HEK293 (cell line): Measurements from ENCODE around the gene PIK3C2G.

ENCODE experiments used
- CTCF ChIA-PET: fragments of 350-600 bp; formaldehyde crosslinking; extraction: SDS; loops from one replicate; lab custom pipeline; 2021; ENCODE audit warnings: antibody characterized with exemption; lab: Yijun Ruan, JAX
- POLR2A ChIA-PET: fragments of 300-600 bp; formaldehyde crosslinking; extraction: SDS; loops from one replicate; lab custom pipeline; 2020; ENCODE audit warnings: antibody characterized with exemption, inconsistent platforms; lab: Yijun Ruan, JAX
- H3K27ac ChIP-seq: fragments of 200-500 bp; sonication (Bioruptor generic); 2 replicates; pipeline ENCODE4 v1.5.1; 2014; ENCODE audit warnings: low read depth, low read length, control low read depth, inconsistent platforms; ENCODE audit errors: extremely low read depth
- H3K36me3 ChIP-seq, 2 experiments: fragments of 200-500 bp in 1 of 2; sonication (Bioruptor generic) in 1 of 2; 1 replicate in 1 of 2; 2 replicates in 1 of 2; pipeline ENCODE4 v1.5.1; 2014 to 2017; ENCODE audit warnings: inconsistent platforms in 2 of 2, low read length in 2 of 2; ENCODE audit not compliant: control insufficient read depth in 2 of 2, insufficient read depth in 1 of 2
- H3K4me1 ChIP-seq: fragments of 200-500 bp; sonication (Bioruptor generic); 2 replicates; pipeline ENCODE4 v1.5.1; 2014; ENCODE audit warnings: mild to moderate bottlenecking, low read length, inconsistent platforms; ENCODE audit not compliant: control insufficient read depth, insufficient read depth
- H3K4me3 ChIP-seq: 2 replicates; pipeline ENCODE4 v1.5.1; 2011; ENCODE audit warnings: low read depth, mild to moderate bottlenecking, control low read depth, low read length, moderate library complexity
- H3K9me3 ChIP-seq: fragments of 200-500 bp; sonication (Bioruptor generic); 2 replicates; pipeline ENCODE4 v1.5.1; 2014; ENCODE audit warnings: low read depth, low read length, inconsistent platforms; ENCODE audit not compliant: control insufficient read depth, insufficient read depth
- HIC1 ChIP-seq: fragments of 450-650 bp; formaldehyde crosslinking; IDR thresholded peaks from 2 replicates; pipeline ENCODE4 v1.5.1; 2016; ENCODE audit warnings: missing biosample characterization, missing genetic modification characterization
- KLF10 ChIP-seq: fragments of 450-650 bp; IDR thresholded peaks from 2 replicates; pipeline ENCODE4 v1.5.1; 2018; ENCODE audit warnings: missing biosample characterization, mild to moderate bottlenecking, missing genetic modification characterization
- KLF17 ChIP-seq: fragments of 450-650 bp; formaldehyde crosslinking; IDR thresholded peaks from 2 replicates; pipeline ENCODE4 v1.5.1; 2016; ENCODE audit warnings: missing biosample characterization, missing genetic modification characterization
- KLF9 ChIP-seq: fragments of 450-650 bp; formaldehyde crosslinking; IDR thresholded peaks from 2 replicates; pipeline ENCODE4 v1.5.1; 2016; ENCODE audit warnings: missing biosample characterization, missing genetic modification characterization, low read depth
- MEIS1 ChIP-seq: sonication (generic); formaldehyde crosslinking; IDR thresholded peaks from 2 replicates; pipeline ENCODE4 v1.8.1; 2022; ENCODE audit warnings: missing genetic modification reagents, mild to moderate bottlenecking, borderline replicate concordance
- REPIN1 ChIP-seq: fragments of 450-650 bp; formaldehyde crosslinking; IDR thresholded peaks from 2 replicates; pipeline ENCODE4 v1.5.1; 2017; ENCODE audit warnings: missing biosample characterization, missing genetic modification characterization, low read depth
- SETDB1 ChIP-seq: IDR thresholded peaks from one replicate; pipeline ENCODE4 v1.6.1; 2017; ENCODE audit warnings: mild to moderate bottlenecking, low read length, moderate library complexity, mixed read lengths; ENCODE audit not compliant: insufficient read length
- SP3 ChIP-seq: fragments of 450-650 bp; formaldehyde crosslinking; IDR thresholded peaks from 2 replicates; pipeline ENCODE4 v1.5.1; 2016; ENCODE audit warnings: missing biosample characterization, missing genetic modification characterization
- TCF7L2 ChIP-seq: IDR thresholded peaks from 2 replicates; pipeline ENCODE4 v1.6.1; 2011; ENCODE audit warnings: low read depth, mild to moderate bottlenecking, inconsistent platforms, low read length, moderate library complexity, borderline replicate concordance
- ZBTB1 ChIP-seq: fragments of 450-650 bp; formaldehyde crosslinking; IDR thresholded peaks from 2 replicates; pipeline ENCODE4 v1.5.1; 2016; ENCODE audit warnings: missing biosample characterization, missing genetic modification characterization
- ZBTB11 ChIP-seq: fragments of 450-650 bp; formaldehyde crosslinking; conservative IDR thresholded peaks from 2 replicates; pipeline ENCODE4 v1.5.1; 2016; ENCODE audit warnings: low read depth, missing biosample characterization, missing genetic modification characterization
- ZBTB7A ChIP-seq: fragments of 450-650 bp; formaldehyde crosslinking; IDR thresholded peaks from 2 replicates; pipeline ENCODE4 v1.5.1; 2016; ENCODE audit warnings: low read depth, missing biosample characterization, missing genetic modification characterization
- ZNF148 ChIP-seq: fragments of 450-650 bp; formaldehyde crosslinking; IDR thresholded peaks from 2 replicates; pipeline ENCODE4 v1.5.0; 2017; ENCODE audit warnings: missing biosample characterization, missing genetic modification characterization, borderline replicate concordance
- ZNF266 ChIP-seq: fragments of 450-650 bp; formaldehyde crosslinking; IDR thresholded peaks from 2 replicates; pipeline ENCODE4 v1.5.1; 2016; ENCODE audit warnings: missing biosample characterization, missing genetic modification characterization, low read depth
- ZNF274 ChIP-seq, 2 experiments: fragments of 200-500 bp in 1 of 2; fragments of 450-650 bp in 1 of 2; sonication (Bioruptor generic) in 1 of 2; formaldehyde crosslinking in 1 of 2; IDR thresholded peaks; 2 replicates each; pipeline versions ENCODE4 v1.5.1 to v1.6.1; 2014 to 2016; ENCODE audit warnings: borderline replicate concordance in 1 of 2, inconsistent platforms in 1 of 2, low read length in 1 of 2, missing biosample characterization in 1 of 2, missing genetic modification characterization in 1 of 2
- ZNF514 ChIP-seq: fragments of 450-650 bp; formaldehyde crosslinking; IDR thresholded peaks from 2 replicates; pipeline ENCODE4 v1.5.1; 2016; ENCODE audit warnings: missing biosample characterization, missing genetic modification characterization
- ZNF521 ChIP-seq: fragments of 450-650 bp; formaldehyde crosslinking; IDR thresholded peaks from 2 replicates; pipeline ENCODE4 v1.5.1; 2017; ENCODE audit warnings: missing biosample characterization, mild to moderate bottlenecking, missing genetic modification characterization
- ZNF530 ChIP-seq: fragments of 450-650 bp; formaldehyde crosslinking; IDR thresholded peaks from 2 replicates; pipeline ENCODE4 v1.5.1; 2016; ENCODE audit warnings: low read depth, missing biosample characterization, missing genetic modification characterization
- ZNF548 ChIP-seq: fragments of 450-650 bp; formaldehyde crosslinking; IDR thresholded peaks from 2 replicates; pipeline ENCODE4 v1.5.1; 2016; ENCODE audit warnings: missing biosample characterization, missing genetic modification characterization
- ZNF791 ChIP-seq: fragments of 450-650 bp; formaldehyde crosslinking; IDR thresholded peaks from 2 replicates; pipeline ENCODE4 v1.5.1; 2016; ENCODE audit warnings: missing biosample characterization, missing genetic modification characterization
- ZNF837 ChIP-seq: fragments of 450-650 bp; formaldehyde crosslinking; IDR thresholded peaks from 2 replicates; pipeline ENCODE4 v1.5.1; 2016; ENCODE audit warnings: missing biosample characterization, missing genetic modification characterization
- ZNF843 ChIP-seq: fragments of 450-650 bp; formaldehyde crosslinking; IDR thresholded peaks from 2 replicates; pipeline ENCODE4 v1.5.1; 2016; ENCODE audit warnings: missing biosample characterization, missing genetic modification characterization
- ZSCAN16 ChIP-seq: fragments of 450-650 bp; formaldehyde crosslinking; IDR thresholded peaks from 2 replicates; pipeline ENCODE4 v1.5.1; 2016; ENCODE audit warnings: missing biosample characterization, missing genetic modification characterization
- ZSCAN30 ChIP-seq: fragments of 450-650 bp; IDR thresholded peaks from 2 replicates; pipeline ENCODE4 v1.5.1; 2018; ENCODE audit warnings: missing biosample characterization, mild to moderate bottlenecking, missing genetic modification characterization, moderate library complexity

The PIK3C2G gene

GRCh38 chr12:18304609-18305008, 43.3 kb downstream of the PIK3C2G start:
- no peaks in the 10 kb centered on the region for H3K9me3 ChIP-seq
- TF ChIP-seq KLF10 (tag by site-specific recombination) = no peak
- no peak for TF ChIP-seq ZNF266 (tag by site-specific recombination)
- no peak for TF ChIP-seq ZNF791 (tag by site-specific recombination)
- no peak for TF ChIP-seq ZNF521 (tag by site-specific recombination)
- no peak for TF ChIP-seq ZNF530
- TF ChIP-seq KLF17 = no peak
- no peak for TF ChIP-seq ZNF514
- no peak for TF ChIP-seq ZNF843
- TF ChIP-seq KLF9 (tag by site-specific recombination) = no peak
- no peak for TF ChIP-seq ZBTB7A (tag by site-specific recombination)
- no peak for TF ChIP-seq REPIN1 (tag by site-specific recombination)
- no peak for TF ChIP-seq MEIS1 (CRISPR knock-in tag)
- no peaks in the 10 kb centered on the region for H3K36me3 ChIP-seq
- CTCF ChIA-PET = interaction anchor here (0.6 to 4.0 kb wide), 2 partner anchors 15 to 126 kb away, joined by 3 to 21 read pairs; no protein-coding TSS in a partner anchor
- POLR2A ChIA-PET = no interaction called here
- H3K4me1 ChIP-seq = no peaks in the 10 kb centered on the region
- no peak overlapping the region for H3K27ac ChIP-seq
- no peak overlapping the region for H3K4me3 ChIP-seq

- Histone ChIP-seq H3K36me3 (no peaks in the 10 kb centered on the region), H3K27ac (no peak overlapping the region), H3K4me1 (no peaks in the 10 kb centered on the region), H3K4me3 (no peak overlapping the region), H3K9me3 (no peaks in the 10 kb centered on the region)
- TF ChIP-seq SP3 (tag by site-specific recombination) (no peak), ZSCAN30 (tag by site-specific recombination) (no peak), ZBTB11 (tag by site-specific recombination) (no peak), ZNF148 (no peak), SETDB1 (no peak), ZNF837 (no peak), ZNF548 (tag by site-specific recombination) (no peak), ZSCAN16 (tag by site-specific recombination) (no peak), HIC1 (tag by site-specific recombination) (no peak), TCF7L2 (no peak), ZBTB1 (tag by site-specific recombination) (no peak), ZNF274 (IDR thresholded peaks at IDR 0.05; ENCODE audit: low read length) (no peak), ZNF274 (tag by site-specific recombination; IDR thresholded peaks at IDR 0.05; ENCODE audit: borderline replicate concordance) (no peak)
- POLR2A ChIA-PET = no interaction called here
- CTCF ChIA-PET = interaction anchor here (0.8 to 4.0 kb wide), 4 partner anchors 12 to 167 kb away, joined by 3 to 21 read pairs (median 3); no protein-coding TSS in a partner anchor
These were observed 45.0 kb downstream of the PIK3C2G start for GRCh38 chr12:18306311-18306710.
